ENCODE data around the gene OSM. TPM values are rescaled to one million over a fixed set of nuclear protein-coding genes. Genes with fewer than 3 reads are reported as not detected.

The OSM gene
- total RNA-seq, 4 donors from 2014 or later = 0.57 to 8.3 TPM; not detected in 2

- Histone ChIP-seq H3K27ac (replicated peaks in 1 of 4) (no peak overlapping the region), H3K4me3 (no peak overlapping the region), H3K36me3 (peaks cover 14 to 49% (median 29%) of the 10 kb centered on the region in 4 donors), H3K9me3 (no peaks in the 10 kb centered on the region), H3K4me1 (peaks cover 13 to 22% (median 21%) of the 10 kb centered on the region in 4 donors), H3K27me3 (no peaks in the 10 kb centered on the region)
- intact Hi-C loops (cut with DNase I) = no loop called here
- WGBS = 91% methylated on average over 7 of the region's 9 CpGs
- no peak for DNase-seq (ENCODE audit: extremely low spot score)
- TF ChIP-seq EP300 (IDR thresholded peaks at IDR 0.05) (no peak), POLR2A (IDR thresholded peaks at IDR 0.05; ENCODE audit: low read depth) (no peak), POLR2AphosphoS5 (IDR thresholded peaks at IDR 0.05) (no peak)
- TF ChIP-seq, protein P1, sequence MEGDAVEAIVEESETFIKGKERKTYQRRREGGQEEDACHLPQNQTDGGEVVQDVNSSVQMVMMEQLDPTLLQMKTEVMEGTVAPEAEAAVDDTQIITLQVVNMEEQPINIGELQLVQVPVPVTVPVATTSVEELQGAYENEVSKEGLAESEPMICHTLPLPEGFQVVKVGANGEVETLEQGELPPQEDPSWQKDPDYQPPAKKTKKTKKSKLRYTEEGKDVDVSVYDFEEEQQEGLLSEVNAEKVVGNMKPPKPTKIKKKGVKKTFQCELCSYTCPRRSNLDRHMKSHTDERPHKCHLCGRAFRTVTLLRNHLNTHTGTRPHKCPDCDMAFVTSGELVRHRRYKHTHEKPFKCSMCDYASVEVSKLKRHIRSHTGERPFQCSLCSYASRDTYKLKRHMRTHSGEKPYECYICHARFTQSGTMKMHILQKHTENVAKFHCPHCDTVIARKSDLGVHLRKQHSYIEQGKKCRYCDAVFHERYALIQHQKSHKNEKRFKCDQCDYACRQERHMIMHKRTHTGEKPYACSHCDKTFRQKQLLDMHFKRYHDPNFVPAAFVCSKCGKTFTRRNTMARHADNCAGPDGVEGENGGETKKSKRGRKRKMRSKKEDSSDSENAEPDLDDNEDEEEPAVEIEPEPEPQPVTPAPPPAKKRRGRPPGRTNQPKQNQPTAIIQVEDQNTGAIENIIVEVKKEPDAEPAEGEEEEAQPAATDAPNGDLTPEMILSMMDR (IDR thresholded peaks at IDR 0.05) = no peak
These were observed 17.5 kb upstream of the OSM start for GRCh38 chr22:30284172-30284571.

DNA sequence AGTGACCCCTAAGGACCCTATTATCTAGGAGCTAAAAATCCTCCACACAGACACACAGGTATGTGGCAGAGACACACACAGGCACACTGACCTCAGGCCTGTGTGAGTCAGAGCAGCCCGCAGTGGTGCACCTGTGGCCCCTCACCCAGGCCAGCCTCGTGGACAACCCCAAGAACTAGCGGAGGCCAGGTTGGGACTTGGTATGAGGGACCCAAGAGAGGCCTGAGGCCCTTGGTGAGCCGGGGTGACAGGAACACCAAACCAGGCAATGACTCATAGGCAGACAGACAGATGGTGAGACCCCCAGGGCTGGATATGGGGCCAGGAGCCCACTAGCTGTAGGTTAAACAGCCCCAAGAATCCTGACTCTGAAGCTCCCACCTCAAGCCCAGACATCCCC lies 16.7 kb upstream of the OSM start:
- H3K36me3 ChIP-seq = peaks cover 14 to 49% (median 29%) of the 10 kb centered on the region in 4 donors

DNA sequence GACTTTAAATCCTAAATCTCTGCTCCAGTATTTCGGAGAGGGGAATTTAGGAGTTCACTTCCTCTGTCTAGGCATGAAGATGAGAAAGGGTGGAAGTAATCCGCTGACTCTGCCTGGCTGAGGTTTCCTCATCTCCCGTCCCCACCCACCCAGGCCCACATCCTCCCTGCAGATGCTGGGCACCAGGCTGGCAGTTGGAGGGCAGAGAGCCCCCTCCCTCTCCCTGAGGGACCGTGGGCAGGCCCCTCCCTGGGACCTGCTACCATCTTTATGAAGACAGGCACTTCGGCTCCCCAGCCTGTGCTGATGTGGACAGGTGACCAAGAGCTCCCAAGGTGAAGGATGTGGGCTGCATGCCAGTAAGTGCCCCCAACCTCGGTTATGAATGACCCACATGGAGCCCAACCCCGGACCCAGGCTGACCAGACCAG lies 16.0 kb upstream of the OSM start:
- no peaks in the 10 kb centered on the region for H3K9me3 ChIP-seq
- no peak overlapping the region for H3K4me3 ChIP-seq
- no peak overlapping the region for H3K27ac ChIP-seq (replicated peaks in 1 of 4)
- no peak for DNase-seq (ENCODE audit: extremely low spot score)
- H3K36me3 ChIP-seq = peaks cover 14 to 49% (median 29%) of the 10 kb centered on the region in 4 donors
- WGBS = 83% methylated on average over 5 of the region's 7 CpGs
- H3K4me1 ChIP-seq = peaks cover 6 to 23% (median 16%) of the 10 kb centered on the region in 4 donors
- intact Hi-C loops (cut with DNase I) = no loop called here
- TF ChIP-seq, protein P1 (IDR thresholded peaks at IDR 0.05) = no peak
- no peak for TF ChIP-seq EP300 (IDR thresholded peaks at IDR 0.05)
- no peak for TF ChIP-seq POLR2AphosphoS5 (IDR thresholded peaks at IDR 0.05)
- TF ChIP-seq POLR2A (IDR thresholded peaks at IDR 0.05; ENCODE audit: low read depth) = no peak
- no peaks in the 10 kb centered on the region for H3K27me3 ChIP-seq

More for the DNA sequence above, 16.7 kb upstream of the OSM start:
- WGBS = no CpG with 5 or more reads among the region's 4 CpGs
- Histone ChIP-seq H3K27ac (replicated peaks in 1 of 4) (no peak overlapping the region), H3K4me1 (peaks cover 6 to 23% (median 17%) of the 10 kb centered on the region in 4 donors), H3K27me3 (no peaks in the 10 kb centered on the region), H3K4me3 (no peak overlapping the region), H3K9me3 (no peaks in the 10 kb centered on the region)
- no peak for TF ChIP-seq EP300 (IDR thresholded peaks at IDR 0.05)
- no peak for TF ChIP-seq POLR2A (IDR thresholded peaks at IDR 0.05; ENCODE audit: low read depth)
- no peak for TF ChIP-seq POLR2AphosphoS5 (IDR thresholded peaks at IDR 0.05)
- TF ChIP-seq, protein P1 (IDR thresholded peaks at IDR 0.05) = no peak
- no peak for DNase-seq (ENCODE audit: extremely low spot score)
- intact Hi-C loops (cut with DNase I) = no loop called here

- H3K4me3 ChIP-seq = no peak overlapping the region
- no peaks in the 10 kb centered on the region for H3K27me3 ChIP-seq
- DNase-seq (ENCODE audit: extremely low spot score) = no peak
- TF ChIP-seq EP300 (IDR thresholded peaks at IDR 0.05) = no peak
- TF ChIP-seq, protein P1 (IDR thresholded peaks at IDR 0.05) = no peak
- no peak for TF ChIP-seq POLR2AphosphoS5 (IDR thresholded peaks at IDR 0.05)
- no peak for TF ChIP-seq POLR2A (IDR thresholded peaks at IDR 0.05; ENCODE audit: low read depth)
- no peaks in the 10 kb centered on the region for H3K9me3 ChIP-seq
- peaks cover 6 to 20% (median 13%) of the 10 kb centered on the region in 4 donors for H3K4me1 ChIP-seq
- no peak overlapping the region for H3K27ac ChIP-seq (replicated peaks in 1 of 4)
- H3K36me3 ChIP-seq = peaks cover 11 to 32% (median 16%) of the 10 kb centered on the region in 4 donors
- intact Hi-C loops (cut with DNase I) = no loop called here
- WGBS = 76% methylated on average over 8 of the region's 8 CpGs
These were observed 13.9 kb upstream of the OSM start for GRCh38 chr22:30280505-30280904.

GRCh38 chr22:30279932-30280331 lies 13.3 kb upstream of the OSM start:
- intact Hi-C loops (cut with DNase I) = no loop called here

More at GRCh38 chr22:30279932-30280331, 13.3 kb upstream of the OSM start:
- 96% methylated on average over 5 of the region's 5 CpGs for WGBS
- TF ChIP-seq, protein P1 (IDR thresholded peaks at IDR 0.05) = no peak
- TF ChIP-seq POLR2AphosphoS5 (IDR thresholded peaks at IDR 0.05) (no peak), POLR2A (IDR thresholded peaks at IDR 0.05; ENCODE audit: low read depth) (no peak), EP300 (IDR thresholded peaks at IDR 0.05) (no peak)
- H3K27ac ChIP-seq (replicated peaks in 1 of 4) = no peak overlapping the region
- H3K4me1 ChIP-seq = peaks cover 6 to 20% (median 13%) of the 10 kb centered on the region in 4 donors
- no peak overlapping the region for H3K4me3 ChIP-seq
- no peak for DNase-seq (ENCODE audit: extremely low spot score)
- H3K36me3 ChIP-seq = peaks cover 5 to 27% (median 11%) of the 10 kb centered on the region in 4 donors
- no peaks in the 10 kb centered on the region for H3K9me3 ChIP-seq
- H3K27me3 ChIP-seq = no peaks in the 10 kb centered on the region
